HG02571 (cell line): ENCODE results near the gene GRHL1.

Source experiments
- ATAC-seq: cut with Tn5 transposase; IDR thresholded peaks from one replicate; pipeline ENCODE4 v1.9.1; 2021; ENCODE audit warnings: mild to moderate bottlenecking, moderate library complexity; ENCODE audit not compliant: unreplicated experiment

Gene GRHL1

GRCh38 chr2:9991829-9992273, 40.4 kb downstream of the GRHL1 start:
- ATAC-seq: no peak

- ATAC-seq: no peak
These were observed 41.1 kb downstream of the GRHL1 start for GRCh38 chr2:9992427-9993187.

- ATAC-seq: no peak
These were observed 42.1 kb downstream of the GRHL1 start for GRCh38 chr2:9993488-9994165.

- no peak for ATAC-seq
These were observed 43.0 kb downstream of the GRHL1 start for GRCh38 chr2:9994462-9994861.

- ATAC-seq: no peak
These were observed 43.6 kb downstream of the GRHL1 start for GRCh38 chr2:9995059-9995458.

- ATAC-seq: no peak
These were observed 44.8 kb downstream of the GRHL1 start for GRCh38 chr2:9996321-9996720.

- ATAC-seq: no peak
These were observed 46.4 kb downstream of the GRHL1 start for GRCh38 chr2:9997936-9998335.

GRCh38 chr2:9998916-9999654, 47.6 kb downstream of the GRHL1 start:
- no peak for ATAC-seq

- no peak for ATAC-seq
These were observed 48.2 kb downstream of the GRHL1 start for GRCh38 chr2:9999693-10000092.

GRCh38 chr2:10000541-10000940, 49.0 kb downstream of the GRHL1 start:
- ATAC-seq: no peak

GRCh38 chr2:10001586-10001985, 50.1 kb downstream of the GRHL1 start:
- ATAC-seq: no peak

- ATAC-seq: no peak
These were observed 50.6 kb downstream of the GRHL1 start for GRCh38 chr2:10002109-10002508.

GRCh38 chr2:10002681-10003080, 51.2 kb downstream of the GRHL1 start:
- ATAC-seq: no peak

- no peak for ATAC-seq
These were observed 52.0 kb downstream of the GRHL1 start for GRCh38 chr2:10003206-10004125.

GRCh38 chr2:10004401-10004800, 52.9 kb downstream of the GRHL1 start:
- ATAC-seq: no peak

- ATAC-seq: no peak
These were observed 53.3 kb downstream of the GRHL1 start for GRCh38 chr2:10004836-10005235.

GRCh38 chr2:10005461-10006235, 54.2 kb downstream of the GRHL1 start:
- ATAC-seq: no peak

GRCh38 chr2:10006236-10007161, 55.0 kb downstream of the GRHL1 start:
- ATAC-seq: no peak

- no peak for ATAC-seq
These were observed 55.9 kb downstream of the GRHL1 start for GRCh38 chr2:10007435-10007834.
